Right lobe of liver (tissue), 4 donors: ENCODE data around the gene FOXD3.

Source experiments
- POLR2A ChIP-seq: fragments of 450-650 bp; IDR thresholded peaks from one replicate; pipeline ENCODE4 v1.6.1; 2017; ENCODE audit warnings: antibody characterized with exemption, mild to moderate bottlenecking
- TF ChIP-seq, protein P1 (sequence below), 4 donors: fragments of 200-600 bp in 3 of 4; fragments of 450-650 bp in 1 of 4; IDR thresholded peaks; one replicate each; pipeline versions ENCODE4 v1.5.1 to v1.8.0; 2016 to 2022; ENCODE audit warnings: antibody characterized with exemption in 4 of 4, mild to moderate bottlenecking in 2 of 4
- donor health status: DM: no; HTN: no; CAD: no.
- donor health status: DM: no; HTN: no; CAD: no.
- donor health status: DM: no; HTN: yes; CAD: no.

DNA sequence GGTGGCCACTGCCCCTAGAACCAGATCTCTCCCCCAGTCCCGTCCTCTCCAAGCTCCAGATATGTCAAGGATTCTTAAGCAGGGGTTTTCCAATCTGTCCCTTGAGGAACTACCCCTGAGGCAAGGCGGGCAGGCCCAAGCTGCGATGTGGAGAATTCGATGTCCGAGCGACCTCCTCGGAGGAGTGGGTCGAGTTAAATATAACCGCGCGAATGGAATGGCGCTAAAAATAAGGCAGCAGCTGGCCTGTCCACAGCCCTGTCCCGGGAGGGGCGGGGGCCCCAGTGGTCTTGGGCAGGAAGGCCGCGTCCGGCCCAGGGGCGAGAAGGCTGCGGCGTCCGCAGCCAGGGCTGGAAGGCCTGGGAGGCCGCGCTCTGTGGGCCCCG, 5.8 kb upstream of the FOXD3 start:
- TF ChIP-seq, protein P1, sequence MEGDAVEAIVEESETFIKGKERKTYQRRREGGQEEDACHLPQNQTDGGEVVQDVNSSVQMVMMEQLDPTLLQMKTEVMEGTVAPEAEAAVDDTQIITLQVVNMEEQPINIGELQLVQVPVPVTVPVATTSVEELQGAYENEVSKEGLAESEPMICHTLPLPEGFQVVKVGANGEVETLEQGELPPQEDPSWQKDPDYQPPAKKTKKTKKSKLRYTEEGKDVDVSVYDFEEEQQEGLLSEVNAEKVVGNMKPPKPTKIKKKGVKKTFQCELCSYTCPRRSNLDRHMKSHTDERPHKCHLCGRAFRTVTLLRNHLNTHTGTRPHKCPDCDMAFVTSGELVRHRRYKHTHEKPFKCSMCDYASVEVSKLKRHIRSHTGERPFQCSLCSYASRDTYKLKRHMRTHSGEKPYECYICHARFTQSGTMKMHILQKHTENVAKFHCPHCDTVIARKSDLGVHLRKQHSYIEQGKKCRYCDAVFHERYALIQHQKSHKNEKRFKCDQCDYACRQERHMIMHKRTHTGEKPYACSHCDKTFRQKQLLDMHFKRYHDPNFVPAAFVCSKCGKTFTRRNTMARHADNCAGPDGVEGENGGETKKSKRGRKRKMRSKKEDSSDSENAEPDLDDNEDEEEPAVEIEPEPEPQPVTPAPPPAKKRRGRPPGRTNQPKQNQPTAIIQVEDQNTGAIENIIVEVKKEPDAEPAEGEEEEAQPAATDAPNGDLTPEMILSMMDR (IDR thresholded peaks at IDR 0.05) = no peak
- no peak for TF ChIP-seq POLR2A
